Measurements from ENCODE around the gene KRTAP20-1. TPM values are rescaled to one million over a fixed set of nuclear protein-coding genes. Genes with fewer than 3 reads are reported as not detected.

The KRTAP20-1 gene
- total RNA-seq, 1 donor from 2014 or later = not detected

GRCh38 chr21:30638686-30639085 lies 22.5 kb downstream of the KRTAP20-1 start:
- DNase-seq (ENCODE audit: low read depth) = no peak
- no peak overlapping the region for H3K4me3 ChIP-seq (ENCODE audit: low read depth, low read length)
- TF ChIP-seq CTCF (conservative IDR thresholded peaks at IDR 0.05; ENCODE audit: low read depth, low read length) = no peak

GRCh38 chr21:30642564-30642963 lies 26.3 kb downstream of the KRTAP20-1 start, which contains the start of gene KRTAP20-3:
Gene KRTAP20-3 (plus strand): TSS chr21:30642864.
- H3K4me3 ChIP-seq (ENCODE audit: low read depth, low read length) = no peak within 1 kb of the TSS
- TF ChIP-seq CTCF (conservative IDR thresholded peaks at IDR 0.05; ENCODE audit: low read depth, low read length) = no peak
- DNase-seq (ENCODE audit: low read depth) = no peak

- H3K4me3 ChIP-seq (ENCODE audit: low read depth, low read length) = no peak overlapping the region
- DNase-seq (ENCODE audit: low read depth) = no peak
- TF ChIP-seq CTCF (conservative IDR thresholded peaks at IDR 0.05; ENCODE audit: low read depth, low read length) = no peak
These were observed 30.7 kb downstream of the KRTAP20-1 start for GRCh38 chr21:30646904-30647414.

GRCh38 chr21:30652891-30653290 lies 36.7 kb downstream of the KRTAP20-1 start:
- TF ChIP-seq CTCF (conservative IDR thresholded peaks at IDR 0.05; ENCODE audit: low read depth, low read length) = no peak
- H3K4me3 ChIP-seq (ENCODE audit: low read depth, low read length) = no peak overlapping the region
- DNase-seq (ENCODE audit: low read depth) = no peak

Other genes with a start within 250 kb of the KRTAP20-1 start
- not detected in 2 replicates for gene KRTAP13-2, start 244.2 kb upstream of the KRTAP20-1 start, total RNA-seq
- gene KRTAP13-1, start 220.4 kb upstream of the KRTAP20-1 start, total RNA-seq = not detected in 2 replicates
- not detected in 2 replicates for gene KRTAP13-3, start 190.5 kb upstream of the KRTAP20-1 start, total RNA-seq
- not detected in 2 replicates for gene KRTAP13-4, start 186.2 kb upstream of the KRTAP20-1 start, total RNA-seq
- gene KRTAP15-1, start 176.2 kb upstream of the KRTAP20-1 start, total RNA-seq = not detected in 2 replicates
- not detected in 2 replicates for gene KRTAP19-1, start 136.1 kb upstream of the KRTAP20-1 start, total RNA-seq
- not detected in 2 replicates for gene KRTAP19-2, start 129.0 kb upstream of the KRTAP20-1 start, total RNA-seq
- not detected in 2 replicates for gene KRTAP19-3, start 124.4 kb upstream of the KRTAP20-1 start, total RNA-seq
- not detected in 2 replicates for gene KRTAP19-4, start 119.3 kb upstream of the KRTAP20-1 start, total RNA-seq
- gene KRTAP19-5, start 114.3 kb upstream of the KRTAP20-1 start, total RNA-seq = not detected in 2 replicates
- gene KRTAP19-6, start 74.6 kb upstream of the KRTAP20-1 start, total RNA-seq = not detected in 2 replicates
- not detected in 2 replicates for gene KRTAP19-7, start 55.1 kb upstream of the KRTAP20-1 start, total RNA-seq
- not detected in 2 replicates for gene KRTAP22-2, start 26.0 kb upstream of the KRTAP20-1 start, total RNA-seq
- not detected in 2 replicates for gene KRTAP6-3, start 24.0 kb upstream of the KRTAP20-1 start, total RNA-seq
- not detected in 2 replicates for gene KRTAP6-2, start 17.5 kb upstream of the KRTAP20-1 start, total RNA-seq
- gene KRTAP22-1, start 15.3 kb upstream of the KRTAP20-1 start, total RNA-seq = not detected in 2 replicates
- not detected in 2 replicates for gene KRTAP6-1, start 2.5 kb upstream of the KRTAP20-1 start, total RNA-seq
- not detected in 2 replicates for gene KRTAP20-4, start 4.2 kb downstream of the KRTAP20-1 start, total RNA-seq
- not detected in 2 replicates for gene KRTAP20-2, start 18.8 kb downstream of the KRTAP20-1 start, total RNA-seq
- not detected in 2 replicates for gene KRTAP20-3, start 26.4 kb downstream of the KRTAP20-1 start, total RNA-seq
- not detected in 2 replicates for gene KRTAP21-3, start 102.4 kb downstream of the KRTAP20-1 start, total RNA-seq
- not detected in 2 replicates for gene KRTAP21-2, start 130.8 kb downstream of the KRTAP20-1 start, total RNA-seq
- gene KRTAP21-1, start 139.0 kb downstream of the KRTAP20-1 start, total RNA-seq = not detected in 2 replicates
- not detected in 2 replicates for gene KRTAP8-1, start 196.8 kb downstream of the KRTAP20-1 start, total RNA-seq
- gene KRTAP7-1, start 213.3 kb downstream of the KRTAP20-1 start, total RNA-seq = not detected in 2 replicates

Data from epithelial cell of proximal tubule (primary cell).